NAMALWA (cell line): ENCODE results near the gene LRMDA.
"Not testable (repeated sequence)": the region's sequence is repeated elsewhere in the genome, so short reads cannot be mapped to it uniquely, and the experiment has no call there.

Source experiments
- DNase-seq: peaks from one replicate; pipeline ENCODE4 v3.0.0-alpha.2; 2015; ENCODE audit warnings: low spot score

LRMDA gene

DNA sequence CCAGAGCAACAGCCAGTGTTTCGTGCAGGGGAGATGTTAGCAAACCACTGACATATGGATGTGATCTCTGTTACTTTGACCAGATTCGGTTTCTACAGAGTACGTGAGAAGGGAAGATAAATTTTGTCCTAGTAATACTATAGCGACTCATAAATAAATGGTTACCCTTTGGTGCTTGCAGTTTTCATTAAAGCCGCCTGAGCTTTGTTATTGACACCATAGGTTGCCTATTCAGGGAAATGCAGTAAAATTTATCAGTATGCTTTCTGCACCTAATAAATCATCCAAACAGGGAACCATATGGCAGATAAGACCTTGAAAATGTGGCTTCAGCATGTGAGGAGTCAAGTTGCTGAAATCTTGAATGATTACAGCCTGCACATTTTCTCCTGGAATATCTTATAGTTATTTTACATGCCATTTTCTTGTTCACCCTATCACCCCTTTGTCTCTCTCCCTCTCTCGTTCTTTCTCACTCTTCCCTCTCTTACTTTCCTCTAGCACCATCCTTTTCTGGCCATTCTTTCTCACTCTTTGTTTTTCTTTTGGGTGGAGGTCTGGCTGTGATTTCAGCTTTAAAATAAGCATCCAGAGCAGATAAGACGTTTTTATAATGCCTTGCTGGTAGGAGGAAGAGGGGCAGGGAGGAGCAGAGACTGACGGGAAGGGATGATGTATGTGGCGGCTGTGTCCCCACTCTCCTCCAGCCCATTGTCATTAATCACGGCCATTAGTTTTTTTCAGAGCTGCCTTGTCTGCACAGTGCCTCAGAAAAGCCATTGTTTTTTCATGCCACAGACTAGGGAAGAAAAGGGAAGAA is 182.5 kb downstream of the LRMDA start:
- no peak for DNase-seq

DNA sequence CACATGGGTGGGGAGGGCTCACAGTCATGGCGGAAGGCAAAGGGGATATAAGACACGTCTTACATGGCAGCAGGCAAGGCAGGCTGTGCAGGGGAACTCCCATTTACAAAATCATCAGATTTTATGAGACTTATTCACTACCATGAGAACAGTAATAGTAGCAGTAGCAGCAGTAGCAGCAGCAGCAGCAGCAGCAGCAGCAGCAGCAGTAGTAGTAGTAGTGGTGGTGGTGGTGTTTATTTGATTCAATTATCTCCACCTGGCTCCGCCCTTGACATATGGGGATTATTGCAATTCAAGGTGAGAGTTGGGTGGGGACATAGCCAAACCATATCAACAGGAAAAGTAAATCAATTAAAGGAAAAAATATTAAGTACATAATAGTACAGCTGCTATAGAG is 184.7 kb downstream of the LRMDA start:
- DNase-seq: no peak

DNA sequence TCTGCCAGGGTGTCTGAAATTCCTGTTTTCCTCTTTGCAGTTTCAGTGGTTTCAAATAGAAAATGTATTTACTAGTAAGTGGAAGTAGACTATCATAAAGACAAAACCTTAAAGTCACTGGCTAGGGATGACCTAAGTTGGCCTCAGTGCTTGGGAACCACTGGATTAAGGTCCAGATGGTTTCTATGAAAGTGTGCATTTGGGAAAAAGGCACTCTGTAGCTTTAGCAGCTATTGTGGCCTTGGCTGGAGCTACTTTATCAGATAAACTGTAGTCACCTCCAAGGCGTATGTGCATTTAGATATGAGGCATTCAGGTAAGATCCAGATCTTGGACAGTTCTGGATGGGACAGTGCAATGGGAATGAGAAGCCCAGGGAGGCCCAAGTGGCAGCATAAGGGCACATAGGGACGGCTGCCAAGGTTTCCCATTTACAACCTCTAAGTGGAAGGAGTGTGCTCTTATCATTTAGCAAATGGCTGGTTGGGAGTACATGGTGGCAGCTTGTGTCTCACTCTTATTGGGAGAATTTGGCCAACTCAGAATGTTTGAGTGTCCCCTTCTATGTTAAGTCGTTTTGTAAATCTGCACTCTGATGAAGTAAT is 185.6 kb downstream of the LRMDA start:
- DNase-seq: no peak

DNA sequence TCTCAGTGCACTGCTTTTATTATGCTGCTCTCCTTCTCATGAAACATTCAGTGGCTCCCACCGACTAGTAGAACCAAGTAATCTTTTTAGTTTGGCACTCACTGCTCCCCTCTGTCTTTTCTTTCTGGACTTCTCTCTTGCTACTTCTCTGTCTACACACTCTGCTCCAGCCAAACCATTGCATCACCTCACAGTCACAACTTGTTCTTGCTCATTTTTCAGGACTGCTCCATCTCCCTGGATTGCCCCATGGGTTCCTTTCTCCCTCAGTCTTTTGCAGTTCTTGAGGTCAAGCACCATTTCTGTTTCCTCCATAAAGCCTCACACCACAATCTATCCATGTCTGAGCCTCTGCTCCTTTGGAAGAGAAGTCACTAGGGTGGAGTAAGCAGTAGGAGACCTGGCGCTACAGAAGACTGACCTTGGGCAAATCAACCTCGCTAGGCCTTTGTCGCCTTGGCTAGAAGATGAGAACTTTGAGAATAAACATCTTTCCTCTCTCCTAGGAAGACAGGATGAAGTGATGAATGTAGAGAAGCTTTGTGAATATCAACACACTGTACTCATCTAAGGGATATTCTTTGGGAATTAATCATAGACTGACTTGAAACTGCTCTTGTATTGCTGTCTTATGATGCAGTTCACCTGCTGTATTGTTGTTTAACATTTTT is 186.2 kb downstream of the LRMDA start:
- no peak for DNase-seq

DNA sequence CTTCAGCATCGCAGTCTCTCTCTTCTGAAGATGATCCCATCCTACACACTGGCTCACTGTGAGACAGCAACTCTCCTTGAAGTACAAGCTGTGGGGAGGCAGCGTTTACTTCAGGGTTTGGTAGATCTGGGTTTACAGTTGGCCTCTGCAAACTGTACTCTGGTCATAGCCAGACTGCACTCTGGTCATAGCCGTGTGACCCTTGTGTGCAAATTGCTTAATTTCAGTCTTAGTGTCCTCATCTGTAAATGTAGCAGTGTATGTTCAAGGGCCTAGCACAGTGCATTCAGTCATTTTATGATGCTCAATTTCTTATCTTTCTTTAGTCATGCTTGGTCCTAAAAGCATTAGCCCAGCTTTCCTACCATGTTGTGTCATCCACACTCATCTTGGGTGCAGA is 188.2 kb downstream of the LRMDA start:
- DNase-seq: no peak

DNA sequence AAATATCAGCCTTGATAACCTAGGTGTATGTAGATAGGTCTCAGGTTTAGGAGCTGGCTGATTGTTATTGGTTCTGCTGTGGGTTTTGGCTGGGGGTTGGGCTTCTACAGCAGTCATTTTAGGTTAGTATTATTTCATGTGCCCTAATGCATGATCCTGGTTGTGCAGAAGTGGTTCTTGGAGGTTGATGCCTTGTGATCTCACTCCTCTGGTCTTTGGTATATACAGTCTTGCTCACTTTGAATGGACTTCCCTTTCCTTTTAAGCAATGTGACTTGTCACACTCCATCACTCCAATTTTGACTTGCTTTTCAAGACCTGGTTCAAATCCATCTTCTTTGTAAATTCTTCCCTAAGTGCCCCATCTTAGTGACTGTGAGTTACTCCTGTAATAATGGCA is 188.9 kb downstream of the LRMDA start:
- DNase-seq: no peak

DNA sequence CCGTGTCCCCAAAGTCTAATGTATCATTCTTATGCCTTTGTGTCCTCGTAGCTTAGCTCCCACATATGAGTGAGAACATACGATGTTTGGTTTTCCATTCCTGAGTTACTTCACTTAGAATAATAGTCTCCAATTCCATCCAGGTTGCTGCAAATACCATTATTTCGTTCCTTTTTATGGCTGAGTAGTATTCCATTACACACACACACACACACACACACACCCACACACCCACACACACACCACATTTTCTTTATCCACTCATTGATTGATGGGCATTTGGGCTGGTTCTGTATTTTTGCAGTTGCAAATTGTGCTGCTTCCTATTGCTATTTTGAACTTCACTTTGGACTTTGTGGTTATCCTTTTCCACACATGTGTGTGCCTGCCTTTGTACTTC is 189.6 kb downstream of the LRMDA start:
- not testable (repeated sequence) for DNase-seq

DNA sequence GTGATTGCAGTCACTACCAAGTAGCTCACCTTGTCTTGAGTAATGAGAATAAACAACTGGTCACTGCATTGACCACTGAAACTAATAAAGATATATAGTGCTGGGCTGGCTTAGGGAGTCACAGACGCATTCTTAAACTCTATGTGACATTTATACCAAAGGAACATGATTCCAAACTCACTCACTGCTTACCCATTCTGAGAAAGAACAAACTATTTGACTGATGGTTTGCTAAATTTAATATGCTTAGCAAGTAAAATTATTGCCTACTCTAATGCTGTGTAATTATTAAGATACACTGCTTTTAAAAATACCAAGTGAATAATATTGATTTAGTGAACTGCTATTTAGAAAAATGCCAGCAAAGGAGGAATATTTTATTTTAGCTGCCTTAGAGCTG is 191.1 kb downstream of the LRMDA start:
- DNase-seq: no peak

DNA sequence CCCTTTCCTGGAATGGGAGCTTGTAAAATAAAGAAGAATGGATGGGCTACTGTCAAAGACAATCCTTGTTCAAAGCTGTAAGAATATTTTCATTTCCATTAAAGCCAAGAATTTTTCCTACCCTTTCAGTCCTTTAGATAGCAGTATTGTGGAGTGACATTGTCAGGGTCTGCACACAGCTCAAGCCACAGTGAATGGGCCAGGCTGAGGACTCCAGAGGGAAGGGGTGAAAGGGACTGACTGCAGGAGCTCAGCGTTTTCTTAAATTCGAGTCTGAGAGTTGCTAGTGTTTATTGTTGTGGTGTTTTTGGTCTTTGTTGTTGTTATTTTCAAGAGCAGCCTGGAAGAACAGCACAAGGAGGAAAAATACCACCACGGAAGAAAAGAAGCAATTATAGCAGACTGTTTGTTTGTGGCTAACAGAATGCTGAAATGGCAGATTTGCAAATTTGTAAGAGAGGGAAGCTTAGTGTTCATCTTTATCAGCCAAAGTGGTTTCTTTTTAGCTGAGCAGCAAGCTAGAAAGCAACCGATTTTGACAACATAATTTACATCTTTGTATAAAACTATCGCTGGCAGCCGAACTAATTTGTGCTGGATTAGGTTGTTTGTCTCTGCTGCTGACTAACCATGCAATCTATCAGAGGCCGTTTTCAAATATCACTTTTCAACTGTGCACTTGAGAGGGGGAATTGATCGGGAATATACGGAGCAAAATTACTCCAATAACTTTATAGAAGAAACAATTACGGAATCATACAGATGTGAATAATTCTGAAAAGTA is 192.1 kb downstream of the LRMDA start:
- DNase-seq: no peak

DNA sequence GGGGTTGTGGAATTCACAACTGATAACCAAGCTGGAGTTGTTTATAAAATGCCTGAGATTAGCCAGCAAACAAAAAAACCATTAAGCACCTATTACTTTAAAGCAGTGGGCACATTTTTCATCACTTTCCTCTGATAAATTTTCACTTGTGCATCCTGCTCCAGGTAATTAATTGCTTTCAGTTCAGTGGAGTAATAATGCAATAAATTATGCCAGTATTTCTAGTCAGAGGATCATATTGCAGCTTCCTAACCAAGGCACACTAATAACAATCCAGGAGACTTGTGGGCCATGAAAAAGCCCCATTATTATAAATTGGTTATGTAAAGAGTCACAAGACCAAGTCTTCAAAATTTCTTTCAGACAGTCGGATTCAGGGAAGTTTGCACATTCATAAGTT is 193.2 kb downstream of the LRMDA start:
- no peak for DNase-seq

DNA sequence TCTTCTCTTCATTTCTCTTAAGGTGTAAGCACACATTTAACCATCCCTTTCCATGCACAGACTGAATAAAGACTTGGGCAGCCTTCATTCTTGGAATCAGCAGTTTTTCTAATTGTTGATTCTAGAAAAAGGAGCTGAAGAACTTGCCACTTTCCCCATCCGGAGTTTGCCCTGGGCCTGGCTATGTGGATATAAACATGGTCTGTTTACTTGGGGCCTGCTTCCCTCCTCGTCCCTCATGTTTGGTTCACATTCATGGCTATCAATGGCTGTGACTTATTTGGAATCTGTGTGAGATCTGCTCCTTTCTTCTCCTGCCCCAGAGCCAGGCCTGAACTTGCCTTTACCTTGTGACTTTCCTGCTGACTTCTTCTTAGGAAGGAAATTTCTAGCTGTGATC is 199.3 kb downstream of the LRMDA start:
- no peak for DNase-seq

DNA sequence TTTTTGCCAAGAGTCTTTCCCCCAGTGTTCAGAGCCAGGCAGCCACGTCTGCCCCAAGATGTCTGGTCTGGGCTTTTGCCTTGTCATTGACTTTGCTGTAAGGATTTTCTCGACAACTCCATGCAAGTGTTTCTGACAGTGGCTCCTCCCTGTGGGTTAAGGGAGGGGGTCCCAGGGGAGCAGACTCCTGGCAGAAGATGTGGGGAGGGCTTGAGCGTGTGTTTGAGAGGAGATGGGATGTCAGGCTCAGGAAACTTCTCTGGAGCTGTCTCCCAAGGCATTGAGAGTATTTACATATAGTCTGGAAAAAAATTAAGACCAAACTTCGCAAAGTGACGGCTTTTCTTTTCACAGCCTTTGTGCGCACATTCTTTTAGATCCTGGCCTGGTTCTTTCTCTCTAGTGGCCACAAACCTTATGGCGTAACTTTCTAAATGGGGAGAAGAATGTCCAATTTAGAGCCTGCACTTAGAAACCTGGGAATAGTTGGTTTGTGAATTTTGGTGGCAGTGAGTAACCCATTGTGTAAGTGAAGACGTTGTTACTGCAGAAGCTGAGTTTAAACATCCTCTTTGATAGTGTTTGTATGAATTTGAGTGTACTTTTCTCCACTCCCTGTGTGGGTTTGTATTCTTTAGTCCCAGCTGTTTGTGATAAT is 201.5 kb downstream of the LRMDA start:
- no peak for DNase-seq

DNA sequence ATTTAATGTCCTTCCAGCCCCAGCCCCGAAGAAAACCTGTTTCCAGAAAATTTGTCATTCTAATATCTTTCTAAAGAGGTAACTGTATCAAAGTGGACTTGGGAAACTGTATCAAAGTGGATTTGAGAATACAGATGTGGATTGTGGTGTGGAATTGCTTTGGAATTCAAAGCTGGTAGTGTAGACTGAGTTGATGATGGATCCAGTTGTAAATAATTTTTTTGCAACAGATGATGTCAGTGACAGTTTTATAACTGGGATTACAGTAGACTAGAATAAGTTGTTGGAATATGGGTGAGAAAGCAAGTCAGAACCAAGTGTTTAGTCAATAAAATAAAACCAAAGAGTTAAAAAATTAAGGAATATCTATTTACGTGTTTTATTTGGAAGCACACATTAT is 202.1 kb downstream of the LRMDA start:
- DNase-seq: no peak

DNA sequence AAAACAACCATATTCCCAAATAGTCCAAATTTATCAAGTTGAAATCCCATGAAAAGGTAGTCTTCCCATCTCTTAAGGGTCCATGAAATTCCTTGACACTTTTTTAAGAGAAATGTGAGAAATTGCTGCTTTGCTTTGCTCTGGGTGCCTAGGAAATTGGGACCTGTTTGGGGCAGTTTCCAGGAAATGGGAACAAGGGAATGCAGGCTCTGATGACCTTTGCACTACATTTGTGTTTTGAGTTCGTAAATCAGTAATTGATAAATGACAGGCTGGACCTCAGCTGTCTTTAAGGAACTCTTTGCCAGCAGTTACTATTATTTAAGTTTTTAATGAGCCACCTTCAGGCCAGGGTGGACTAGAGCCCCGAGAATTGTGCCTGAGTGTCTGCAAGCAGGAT is 203.5 kb downstream of the LRMDA start:
- no peak for DNase-seq

DNA sequence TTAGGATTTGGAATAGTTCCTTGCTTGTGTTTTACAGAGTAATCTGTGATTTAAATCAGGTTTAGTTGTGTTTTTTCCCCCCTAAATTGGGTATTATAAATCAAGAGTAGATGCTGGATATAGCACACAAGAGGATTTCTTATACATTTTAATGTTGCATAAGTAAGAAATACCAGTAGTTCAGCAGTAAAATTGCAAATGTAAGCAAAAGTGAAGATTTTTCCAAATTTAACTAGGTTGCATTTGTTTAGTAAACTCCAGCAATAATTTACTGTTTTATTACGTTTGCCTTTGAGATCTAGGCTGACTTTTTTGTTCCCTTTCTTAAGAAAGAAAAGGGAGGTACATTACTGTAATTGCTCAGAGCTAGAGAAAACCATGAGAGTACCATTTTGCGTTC is 207.3 kb downstream of the LRMDA start:
- no peak for DNase-seq

DNA sequence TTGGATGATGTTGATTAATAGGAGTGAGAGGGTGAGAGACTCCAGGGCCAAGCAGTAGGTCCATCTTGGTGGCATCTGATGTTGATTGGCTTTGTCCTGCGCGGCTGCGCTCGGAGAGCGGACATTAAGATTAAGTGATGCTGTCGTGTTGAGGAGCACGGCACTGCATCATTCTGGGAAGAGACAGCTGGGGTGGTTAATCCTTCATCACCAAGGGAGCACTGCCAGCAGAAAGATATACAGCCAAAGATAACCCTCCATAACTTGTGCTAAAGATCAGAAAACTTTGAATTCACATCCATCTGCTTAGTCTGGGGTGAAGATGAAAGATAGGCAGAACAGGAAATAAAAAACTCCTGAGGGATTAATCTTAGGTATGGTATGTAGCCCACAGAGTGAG is 208.3 kb downstream of the LRMDA start:
- no peak for DNase-seq

DNA sequence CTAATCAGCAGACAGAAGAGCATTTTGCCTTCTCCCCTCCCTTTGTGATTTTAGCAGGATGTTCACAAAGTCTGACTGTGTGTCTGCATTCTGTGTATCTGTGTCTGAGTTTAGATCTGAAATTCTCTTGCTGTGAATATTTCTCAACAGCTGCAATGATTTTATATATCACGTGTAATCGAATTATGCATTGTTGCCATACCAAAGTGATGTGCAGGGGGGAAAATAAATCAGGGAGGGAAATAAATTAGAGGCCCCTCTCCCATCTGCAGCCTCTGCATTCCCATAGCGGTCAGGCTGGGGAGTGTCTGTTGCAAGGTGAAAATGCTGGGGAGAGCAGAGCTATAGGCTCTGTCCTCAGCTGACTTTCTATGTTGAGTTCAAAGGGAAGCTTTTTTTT is 209.0 kb downstream of the LRMDA start:
- no peak for DNase-seq

DNA sequence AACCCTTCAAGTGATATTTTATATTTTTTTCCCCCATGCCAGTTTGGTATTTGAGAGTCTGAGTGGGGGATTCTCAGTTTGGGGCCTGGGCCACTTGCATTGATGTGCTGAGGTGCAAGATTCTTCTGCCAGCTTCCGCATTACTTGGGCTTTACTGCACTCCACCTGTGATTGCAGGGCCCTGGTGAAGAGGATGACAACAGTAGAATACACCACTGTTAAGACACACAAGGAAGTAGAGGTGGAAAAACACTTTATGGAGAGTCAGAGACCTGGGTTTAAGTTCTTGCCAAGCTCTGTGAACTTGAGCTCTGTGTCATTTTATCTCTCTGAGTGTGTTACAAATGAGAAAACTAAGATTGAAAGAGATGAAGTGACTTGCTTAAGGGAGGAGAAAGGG is 209.4 kb downstream of the LRMDA start:
- DNase-seq: no peak

DNA sequence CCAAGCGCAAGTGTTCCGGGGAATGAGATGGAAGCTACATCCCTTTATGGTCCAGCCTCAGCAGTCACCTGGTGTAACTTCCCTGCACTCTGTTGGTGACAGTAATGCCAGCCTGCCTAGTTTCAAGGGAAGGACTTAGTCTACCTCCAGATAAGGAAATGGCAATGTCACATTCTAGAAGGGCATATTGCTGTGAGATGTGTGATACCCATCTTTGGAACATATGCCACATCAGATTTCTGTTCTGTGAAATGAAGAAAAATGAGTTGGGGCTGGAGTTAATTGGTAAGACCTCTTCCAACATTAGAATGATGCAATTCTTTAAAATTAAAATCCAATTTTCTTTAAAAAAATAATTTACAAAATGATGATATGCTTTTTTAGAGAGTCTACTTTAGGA is 212.0 kb downstream of the LRMDA start:
- no peak for DNase-seq

DNA sequence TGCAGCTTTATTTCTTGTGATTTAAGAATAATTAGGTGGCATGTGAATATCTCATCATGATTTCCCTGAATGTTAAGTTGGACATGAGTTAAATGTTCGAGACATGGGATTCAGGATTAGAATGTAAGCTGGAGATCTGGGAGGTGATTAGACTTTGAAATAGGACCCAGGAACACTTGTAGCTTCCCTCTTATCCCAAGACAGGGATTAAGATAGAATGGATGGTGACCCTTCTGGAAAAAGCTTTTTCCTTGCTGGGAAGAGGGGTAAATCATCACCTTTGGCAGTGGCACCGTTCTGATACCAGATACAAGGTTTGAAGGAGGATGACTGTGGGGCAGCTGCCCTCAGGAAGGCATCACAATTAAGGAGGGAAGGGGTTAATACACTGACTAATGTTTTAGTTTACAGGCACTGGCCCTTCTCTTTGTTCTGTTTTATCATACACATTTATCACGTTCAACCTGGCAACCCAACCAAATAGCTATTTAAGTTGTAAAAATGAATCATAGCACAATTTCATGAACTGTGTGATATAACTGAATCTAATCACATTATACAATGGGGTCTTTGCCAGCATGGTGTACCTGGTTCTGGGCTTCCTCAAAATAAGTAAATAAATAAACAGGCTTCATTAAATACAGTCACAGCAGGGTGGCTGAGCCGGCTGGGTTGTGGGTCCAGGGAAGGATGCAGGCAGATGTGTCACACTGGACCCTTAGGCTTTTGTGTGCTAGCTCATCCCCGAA is 212.7 kb downstream of the LRMDA start:
- no peak for DNase-seq

DNA sequence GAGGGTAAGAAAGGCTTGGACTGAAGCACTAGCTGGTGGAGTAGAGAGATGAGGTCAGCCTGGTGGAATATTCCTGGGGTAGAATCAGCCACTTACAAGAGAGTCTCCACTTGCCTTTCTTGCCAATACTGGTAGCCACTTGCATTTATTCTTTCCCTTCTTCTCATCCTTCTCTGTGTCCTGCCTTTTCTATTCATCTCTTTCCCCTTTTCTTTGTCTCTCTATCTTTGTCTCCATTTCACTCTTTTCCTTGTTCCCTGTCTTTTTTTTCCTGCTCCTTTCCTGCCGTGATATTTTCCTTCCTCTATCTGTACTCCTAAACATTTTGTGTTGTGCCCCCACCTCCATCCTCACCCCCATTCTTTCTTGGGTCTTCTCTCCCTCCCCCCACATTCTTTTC is 214.3 kb downstream of the LRMDA start:
- no peak for DNase-seq
